ENCODE results near the gene CYTH3.

CYTH3 gene

GRCh38 chr7:6159097-6159483, 113.3 kb downstream of the CYTH3 start:
- H3K4me1 Mint-ChIP-seq, result peaks cover 24% of the 10 kb centered on the region
- no peaks in the 10 kb centered on the region for H3K27me3 Mint-ChIP-seq (ENCODE audit: low read depth, poor library complexity)
- no peak for TF ChIP-seq CTCF (IDR thresholded peaks at IDR 0.05)
- H3K9me3 Mint-ChIP-seq, result no peaks in the 10 kb centered on the region
- H3K27ac Mint-ChIP-seq, result peak overlapping the region; percentile 92
- H3K4me3 Mint-ChIP-seq, result no peak overlapping the region
- DNase-seq, result no peak
- peaks cover 55% of the 10 kb centered on the region for H3K36me3 Mint-ChIP-seq (ENCODE audit: low read depth)

- Mint-ChIP-seq H3K9me3 (no peaks in the 10 kb centered on the region), H3K27ac (peak overlapping the region; percentile 92), H3K27me3 (ENCODE audit: low read depth, poor library complexity) (no peaks in the 10 kb centered on the region), H3K4me1 (peaks cover 24% of the 10 kb centered on the region), H3K36me3 (ENCODE audit: low read depth) (peaks cover 55% of the 10 kb centered on the region), H3K4me3 (no peak overlapping the region)
- no peak for TF ChIP-seq CTCF (IDR thresholded peaks at IDR 0.05)
- DNase-seq, result no peak
Measured at GRCh38 chr7:6158424-6159096, 113.9 kb downstream of the CYTH3 start.

GRCh38 chr7:6157685-6158423, 114.6 kb downstream of the CYTH3 start:
- no peaks in the 10 kb centered on the region for H3K27me3 Mint-ChIP-seq (ENCODE audit: low read depth, poor library complexity)
- peak overlapping the region; percentile 86 for H3K27ac Mint-ChIP-seq
- peaks cover 19% of the 10 kb centered on the region for H3K4me1 Mint-ChIP-seq
- no peak overlapping the region for H3K4me3 Mint-ChIP-seq
- TF ChIP-seq CTCF (IDR thresholded peaks at IDR 0.05), result no peak
- peaks cover 60% of the 10 kb centered on the region for H3K36me3 Mint-ChIP-seq (ENCODE audit: low read depth)
- DNase-seq, result no peak
- no peaks in the 10 kb centered on the region for H3K9me3 Mint-ChIP-seq

- Mint-ChIP-seq H3K27ac (peak overlapping the region; percentile 30), H3K4me3 (no peak overlapping the region), H3K36me3 (ENCODE audit: low read depth) (peaks cover 71% of the 10 kb centered on the region), H3K9me3 (no peaks in the 10 kb centered on the region), H3K27me3 (ENCODE audit: low read depth, poor library complexity) (no peaks in the 10 kb centered on the region), H3K4me1 (peaks cover 19% of the 10 kb centered on the region)
- TF ChIP-seq CTCF (IDR thresholded peaks at IDR 0.05), result no peak
- no peak for DNase-seq
Measured at GRCh38 chr7:6156734-6157133, 115.7 kb downstream of the CYTH3 start.

GRCh38 chr7:6155596-6155995, 116.8 kb downstream of the CYTH3 start:
- H3K4me1 Mint-ChIP-seq, result peaks cover 18% of the 10 kb centered on the region
- peaks cover 68% of the 10 kb centered on the region for H3K36me3 Mint-ChIP-seq (ENCODE audit: low read depth)
- no peak overlapping the region for H3K4me3 Mint-ChIP-seq
- no peaks in the 10 kb centered on the region for H3K27me3 Mint-ChIP-seq (ENCODE audit: low read depth, poor library complexity)
- no peak overlapping the region for H3K27ac Mint-ChIP-seq
- H3K9me3 Mint-ChIP-seq, result no peaks in the 10 kb centered on the region
- TF ChIP-seq CTCF (IDR thresholded peaks at IDR 0.05), result no peak
- no peak for DNase-seq

Measured in nephron progenitor cell (in vitro differentiated cells).